Common myeloid progenitor, CD34-positive (primary cell): ENCODE data around the gene SLC16A8.
"Not testable (repeated sequence)": the region's sequence is repeated elsewhere in the genome, so short reads cannot be mapped to it uniquely, and the experiment has no call there.

Experiments used
- CTCF ChIA-PET: fragments of 350-600 bp; sonication (Branson Sonifier 250); formaldehyde crosslinking; loops from one replicate; lab custom pipeline; 2021; ENCODE audit warnings: antibody characterized with exemption; lab: Charles Lee
- POLR2A ChIA-PET: fragments of 350-600 bp; sonication (Branson Sonifier 250); formaldehyde crosslinking; loops from one replicate; lab custom pipeline; 2021; ENCODE audit warnings: antibody characterized with exemption; lab: Charles Lee
- DNase-seq, 3 donors: peaks; one replicate each; pipeline versions ENCODE4 v3.0.0 to v3.0.0-alpha.2; 2013
- H3K27ac ChIP-seq, 2 experiments: 1 replicate in 1 of 2; 2 replicates in 1 of 2; pipeline ENCODE4 v1.7.0; 2013; ENCODE audit warnings: inconsistent platforms in 2 of 2, low read length in 2 of 2, mild to moderate bottlenecking in 2 of 2, low read depth in 1 of 2, moderate library complexity in 1 of 2; ENCODE audit not compliant: severe bottlenecking in 2 of 2, insufficient read depth in 1 of 2, poor library complexity in 1 of 2
- H3K27me3 ChIP-seq, 5 experiments: replicated peaks in 2 of 5; 1 replicate in 3 of 5; 2 replicates in 2 of 5; pipeline versions ENCODE4 v1.6.1 to v1.7.0; 2013; ENCODE audit warnings: low read length in 4 of 5, mild to moderate bottlenecking in 2 of 5, moderate library complexity in 2 of 5, inconsistent platforms in 1 of 5; ENCODE audit not compliant: insufficient read depth in 5 of 5, control insufficient read depth in 4 of 5
- H3K36me3 ChIP-seq, 4 experiments: 1 replicate in 2 of 4; 2 replicates in 2 of 4; pipeline versions ENCODE4 v1.6.1 to v1.7.0; 2013; ENCODE audit warnings: low read length in 3 of 4, control low read depth in 1 of 4, mild to moderate bottlenecking in 1 of 4; ENCODE audit not compliant: control insufficient read depth in 4 of 4, insufficient read depth in 4 of 4
- H3K4me1 ChIP-seq, 4 experiments: 1 replicate in 3 of 4; 2 replicates in 1 of 4; pipeline versions ENCODE4 v1.6.1 to v1.7.1; 2013; ENCODE audit warnings: low read length in 3 of 4, mild to moderate bottlenecking in 3 of 4, control low read depth in 1 of 4, inconsistent platforms in 1 of 4, moderate library complexity in 1 of 4; ENCODE audit not compliant: control insufficient read depth in 4 of 4, insufficient read depth in 4 of 4; ENCODE audit errors: control extremely low read depth in 1 of 4
- H3K4me3 ChIP-seq, 7 experiments: 1 replicate in 4 of 7; 2 replicates in 3 of 7; pipeline versions ENCODE4 v1.5.1 to v1.7.0; 2013; ENCODE audit warnings: mild to moderate bottlenecking in 7 of 7, low read length in 6 of 7, moderate library complexity in 6 of 7, inconsistent platforms in 2 of 7, low read depth in 2 of 7, control low read depth in 1 of 7; ENCODE audit not compliant: insufficient read depth in 4 of 7, control insufficient read depth in 1 of 7; ENCODE audit errors: extremely low read depth in 1 of 7
- H3K9me3 ChIP-seq, 5 experiments: 1 replicate in 4 of 5; 2 replicates in 1 of 5; pipeline versions ENCODE4 v1.6.1 to v1.7.1; 2013; ENCODE audit warnings: low read length in 4 of 5, mild to moderate bottlenecking in 2 of 5, inconsistent platforms in 1 of 5, low read depth in 1 of 5, moderate library complexity in 1 of 5; ENCODE audit not compliant: control insufficient read depth in 4 of 5, insufficient read depth in 2 of 5; ENCODE audit errors: control extremely low read depth in 1 of 5
- WGBS: methylation state at CpG from one replicate; pipeline ENCODE4 v1.1.5; 2013; ENCODE audit not compliant: insufficient coverage; 5-methylcytosine and 5-hydroxymethylcytosine counted together

The SLC16A8 gene

GRCh38 chr22:38122616-38123015, 38.6 kb upstream of the SLC16A8 start:
- Histone ChIP-seq H3K27me3 (no peaks in the 10 kb centered on the region), H3K4me1 (no peaks in the 10 kb centered on the region), H3K4me3 (no peak overlapping the region), H3K9me3 (no peaks in the 10 kb centered on the region), H3K27ac (no peak overlapping the region), H3K36me3 (peaks cover 0 to 34% (median 2%) of the 10 kb centered on the region in 4 experiments)
- CTCF ChIA-PET, result interaction anchor here (1.9 kb wide), 1 partner anchor 10 kb away, joined by 4 read pairs; no protein-coding TSS in a partner anchor
- WGBS, result 80% methylated on average over 3 of the region's 6 CpGs
- DNase-seq, result no peak
- POLR2A ChIA-PET, result no interaction called here

DNA sequence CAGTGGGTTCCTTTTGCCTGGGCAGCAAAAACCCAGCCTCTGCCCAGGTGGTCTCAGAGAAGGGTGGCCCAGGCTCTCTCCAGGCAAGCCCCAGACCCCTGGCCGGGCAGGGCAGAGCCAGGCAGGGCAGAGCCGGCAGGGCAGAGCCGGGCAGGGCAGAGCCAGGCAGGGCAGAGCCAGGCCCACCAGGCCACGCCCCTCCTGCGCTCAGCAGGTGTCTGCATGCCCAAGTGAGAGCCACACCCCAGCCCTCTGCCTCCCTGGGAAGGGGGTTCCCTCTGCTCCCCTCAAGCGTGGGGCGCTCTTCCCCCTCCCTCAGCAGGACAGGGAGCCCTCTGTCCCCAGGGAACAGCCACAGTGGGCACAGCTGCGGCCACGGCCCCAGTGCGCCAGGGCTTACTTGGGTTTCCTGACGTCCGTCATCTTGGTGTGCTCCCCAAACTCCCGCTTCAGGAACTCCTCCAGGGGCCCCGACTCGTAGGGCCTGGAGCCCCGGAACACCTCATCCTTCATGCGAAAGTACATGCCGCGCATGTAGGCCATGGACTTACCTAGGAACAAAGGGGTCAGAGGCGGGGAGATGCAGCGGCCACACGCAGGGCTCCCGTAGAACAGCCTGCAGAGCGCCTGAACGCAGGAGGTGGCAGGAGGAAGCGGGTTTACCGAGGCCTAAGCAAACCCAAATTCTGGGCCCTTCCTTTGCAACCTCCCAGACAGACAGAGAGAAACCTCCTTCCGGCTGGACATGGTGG, 36.6 kb upstream of the SLC16A8 start:
- ChIA-PET POLR2A (no interaction called here), CTCF (no interaction called here)
- no peak for DNase-seq
- no peak overlapping the region for H3K4me3 ChIP-seq
- 94% methylated on average over 26 of the region's 28 CpGs for WGBS
- no peaks in the 10 kb centered on the region for H3K4me1 ChIP-seq
- no peaks in the 10 kb centered on the region for H3K27me3 ChIP-seq
- no peak overlapping the region for H3K27ac ChIP-seq
- no peaks in the 10 kb centered on the region for H3K9me3 ChIP-seq
- H3K36me3 ChIP-seq, result peaks cover 0 to 25% (median 0%) of the 10 kb centered on the region in 4 experiments

- CTCF ChIA-PET, result interaction anchor here (1.2 kb wide), 1 partner anchor 76 kb away, joined by 3 read pairs; no protein-coding TSS in a partner anchor
- DNase-seq, H3K27ac ChIP-seq, H3K9me3 ChIP-seq, H3K4me1 ChIP-seq, H3K27me3 ChIP-seq, H3K4me3 ChIP-seq, POLR2A ChIA-PET: not testable (repeated sequence)
- H3K36me3 ChIP-seq, result peaks cover 0 to 22% (median 2%) of the 10 kb centered on the region in 4 experiments
- 100% methylated on average over 1 of the region's 2 CpGs for WGBS
Measured at GRCh38 chr22:38118747-38119146, 34.8 kb upstream of the SLC16A8 start.

- no peak overlapping the region for H3K4me3 ChIP-seq
- ChIA-PET CTCF (interaction anchor here (1.2 kb wide), 1 partner anchor 77 kb away, joined by 3 read pairs; no protein-coding TSS in a partner anchor), POLR2A (no interaction called here)
- WGBS, result 83% methylated on average over 3 of the region's 3 CpGs
- no peak for DNase-seq
- no peak overlapping the region for H3K27ac ChIP-seq
- H3K27me3 ChIP-seq, result no peaks in the 10 kb centered on the region
- H3K4me1 ChIP-seq, result peaks cover 0 to 3% (median 0%) of the 10 kb centered on the region in 4 experiments
- no peaks in the 10 kb centered on the region for H3K9me3 ChIP-seq
- peaks cover 0 to 26% (median 4%) of the 10 kb centered on the region in 4 experiments for H3K36me3 ChIP-seq
Measured at GRCh38 chr22:38118182-38118581, 34.2 kb upstream of the SLC16A8 start.

DNA sequence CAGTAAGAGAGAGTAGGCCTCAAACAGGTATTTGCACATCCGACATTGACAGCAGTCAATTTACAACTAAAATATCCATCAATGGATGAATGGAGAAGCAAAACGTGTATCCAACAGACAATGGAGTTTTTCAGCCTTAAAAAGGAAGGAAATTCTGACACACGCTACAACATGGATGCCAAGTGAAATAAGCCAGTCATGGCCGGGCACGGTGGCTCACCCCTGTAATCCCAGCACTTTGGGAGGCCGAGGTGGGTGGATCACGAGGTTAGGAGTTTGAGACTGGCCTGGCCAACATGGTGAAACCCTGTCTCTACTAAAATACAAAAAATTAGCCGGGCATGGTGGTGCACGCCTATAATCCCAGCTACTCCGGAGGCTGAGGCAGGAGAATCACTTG, 33.6 kb upstream of the SLC16A8 start:
- DNase-seq, POLR2A ChIA-PET, H3K4me3 ChIP-seq, H3K4me1 ChIP-seq, H3K27me3 ChIP-seq, H3K27ac ChIP-seq, H3K9me3 ChIP-seq: not testable (repeated sequence)
- peaks cover 0 to 30% (median 4%) of the 10 kb centered on the region in 4 experiments for H3K36me3 ChIP-seq
- 93% methylated on average over 10 of the region's 10 CpGs for WGBS
- CTCF ChIA-PET, result interaction anchor here (1.2 kb wide), 1 partner anchor 77 kb away, joined by 3 read pairs; no protein-coding TSS in a partner anchor

GRCh38 chr22:38115423-38116205, 31.6 kb upstream of the SLC16A8 start:
- H3K27ac ChIP-seq, result no peak overlapping the region
- no peaks in the 10 kb centered on the region for H3K9me3 ChIP-seq
- no peaks in the 10 kb centered on the region for H3K27me3 ChIP-seq
- no peak for DNase-seq
- H3K4me1 ChIP-seq, result peaks cover 0 to 3% (median 0%) of the 10 kb centered on the region in 4 experiments
- 99% methylated on average over 24 of the region's 31 CpGs for WGBS
- H3K4me3 ChIP-seq, result no peak overlapping the region
- POLR2A ChIA-PET, result no interaction called here
- peaks cover 0 to 39% (median 10%) of the 10 kb centered on the region in 4 experiments for H3K36me3 ChIP-seq
- CTCF ChIA-PET, result interaction anchor here (0.9 to 5.6 kb wide), 9 partner anchors 14 to 231 kb away, joined by 3 to 44 read pairs (median 4); no protein-coding TSS in a partner anchor
